Endothelial cell of umbilical vein (primary cell): ENCODE measurements around the gene HDAC9. TPM values are rescaled to one million over a fixed set of nuclear protein-coding genes. Genes with fewer than 3 reads are reported as not detected.

Experiments used
- BruUV-seq: library from RNA; stranded (reverse); fragments of 400-500 nt; replicated peaks from 2 replicates; lab custom pipeline; 2021; lab: Mats Ljungman, UMichigan
- CTCF ChIA-PET: fragments of 300-600, 350-600 bp; sonication (Branson Sonifier 250); formaldehyde crosslinking; loops from one replicate; lab custom pipeline; 2021; ENCODE audit warnings: antibody characterized with exemption, inconsistent platforms; lab: Charles Lee
- POLR2A ChIA-PET: fragments of 300-600, 350-600 bp; sonication (Branson Sonifier 250); formaldehyde crosslinking; loops from one replicate; lab custom pipeline; 2021; ENCODE audit warnings: antibody characterized with exemption, inconsistent platforms; lab: Charles Lee
- DNase-seq: peaks from one replicate; pipeline ENCODE4 v3.0.0-alpha.2; 2011; ENCODE audit warnings: low read depth, low spot score
- FAIRE-seq: peaks from 2 replicates; lab custom pipeline; 2011; peaks lifted over from hg19 to GRCh38; lab: Jason Lieb, UNC
- H2AFZ ChIP-seq: 2 replicates; pipeline ENCODE4 v1.6.0; 2012; ENCODE audit warnings: low read depth, low read length, control low read depth, inconsistent platforms
- H3K27ac ChIP-seq: 2 replicates; pipeline ENCODE4 v1.5.1; 2011; ENCODE audit warnings: low read depth, mild to moderate bottlenecking, control low read depth, low read length, moderate library complexity; ENCODE audit not compliant: insufficient read depth
- H3K27me3 ChIP-seq, 2 experiments: 2 replicates each; pipeline versions ENCODE4 v1.6.0 to v1.6.1; 2011; ENCODE audit warnings: low read length in 2 of 2, mixed read lengths in 1 of 2; ENCODE audit not compliant: control insufficient read depth in 2 of 2, insufficient read depth in 2 of 2
- H3K36me3 ChIP-seq, 2 experiments: 2 replicates in 1 of 2; 3 replicates in 1 of 2; pipeline ENCODE4 v1.5.1; 2011; ENCODE audit warnings: low read length in 2 of 2, mild to moderate bottlenecking in 1 of 2, moderate library complexity in 1 of 2; ENCODE audit not compliant: control insufficient read depth in 2 of 2, insufficient read depth in 2 of 2; ENCODE audit errors: extremely low read depth in 1 of 2
- H3K4me1 ChIP-seq: 3 replicates; pipeline ENCODE4 v1.5.1; 2011; ENCODE audit warnings: mild to moderate bottlenecking, low read length; ENCODE audit not compliant: control insufficient read depth, insufficient read depth; ENCODE audit errors: extremely low read depth
- H3K4me2 ChIP-seq: 2 replicates; pipeline ENCODE4 v1.6.1; 2011; ENCODE audit warnings: low read length, control low read depth, mixed read lengths; ENCODE audit not compliant: insufficient read depth
- H3K4me3 ChIP-seq, 3 experiments: fragments of 200-600 bp in 1 of 3; sonication (generic), shearing (Covaris generic) in 1 of 3; replicated peaks in 1 of 3; 2 replicates each; pipeline ENCODE4 v1.5.1; 2011 to 2016; ENCODE audit warnings: control low read depth in 3 of 3, low read length in 3 of 3, mild to moderate bottlenecking in 2 of 3, inconsistent platforms in 1 of 3, low read depth in 1 of 3, moderate library complexity in 1 of 3; ENCODE audit not compliant: insufficient read depth in 1 of 3
- H3K79me2 ChIP-seq: 2 replicates; pipeline ENCODE4 v1.6.0; 2012; ENCODE audit warnings: low read length, inconsistent platforms; ENCODE audit not compliant: control insufficient read depth, insufficient read depth
- H3K9ac ChIP-seq: replicated peaks from 2 replicates; pipeline ENCODE3; 2011; ENCODE audit warnings: low read length, control low read depth; ENCODE audit not compliant: insufficient read depth; ENCODE audit errors: extremely low read depth
- H3K9me1 ChIP-seq: replicated peaks from 3 replicates; pipeline ENCODE4 v1.6.0; 2011; ENCODE audit warnings: mild to moderate bottlenecking, low read length; ENCODE audit not compliant: control insufficient read depth, insufficient read depth; ENCODE audit errors: extremely low read depth
- H3K9me3 ChIP-seq: replicated peaks from 2 replicates; pipeline ENCODE4 v1.5.1; 2012; ENCODE audit warnings: low read length, inconsistent platforms; ENCODE audit not compliant: control insufficient read depth, insufficient read depth
- H4K20me1 ChIP-seq: replicated peaks from 2 replicates; pipeline ENCODE3; 2011; ENCODE audit warnings: mild to moderate bottlenecking, low read length; ENCODE audit not compliant: control insufficient read depth, insufficient read depth; ENCODE audit errors: extremely low read depth
- CTCF ChIP-seq, 2 donors: IDR thresholded peaks; 1 replicate in 1 of 2; 2 replicates in 1 of 2; pipeline ENCODE4 v1.5.1; 2011; ENCODE audit warnings: low read length in 2 of 2, mild to moderate bottlenecking in 2 of 2, moderate library complexity in 2 of 2, control low read depth in 1 of 2, inconsistent platforms in 1 of 2, low read depth in 1 of 2; ENCODE audit not compliant: insufficient read depth in 1 of 2; ENCODE audit errors: extremely low read depth in 1 of 2
- EZH2 ChIP-seq: IDR thresholded peaks from 2 replicates; pipeline ENCODE4 v1.6.1; 2012; ENCODE audit warnings: borderline replicate concordance, low read depth, mild to moderate bottlenecking, moderate library complexity, low read length, inconsistent platforms; ENCODE audit not compliant: severe bottlenecking
- FOS ChIP-seq: IDR thresholded peaks from 2 replicates; pipeline ENCODE4 v1.6.1; 2011; ENCODE audit warnings: mild to moderate bottlenecking, low read length, moderate library complexity, borderline replicate concordance; ENCODE audit not compliant: insufficient read depth
- GATA2 ChIP-seq: IDR thresholded peaks from 2 replicates; pipeline ENCODE4 v1.7.0; 2011; ENCODE audit warnings: low read depth, mild to moderate bottlenecking, moderate library complexity, mixed read lengths, low read length; ENCODE audit not compliant: insufficient read length, insufficient read depth
- JUN ChIP-seq: IDR thresholded peaks from 2 replicates; pipeline ENCODE4 v1.6.1; 2011; ENCODE audit warnings: borderline replicate concordance, low read depth; ENCODE audit not compliant: insufficient read length, insufficient read depth
- MAX ChIP-seq: IDR thresholded peaks from 2 replicates; pipeline ENCODE4 v1.6.1; 2011; ENCODE audit not compliant: insufficient read depth, insufficient read length
- MYC ChIP-seq: IDR thresholded peaks from one replicate; pipeline ENCODE4 v1.6.1; 2011; ENCODE audit warnings: mild to moderate bottlenecking, low read depth, low read length
- POLR2A ChIP-seq: IDR thresholded peaks from 2 replicates; pipeline ENCODE4 v1.6.1; 2012; ENCODE audit warnings: low read depth, mild to moderate bottlenecking, control low read depth, low read length
- POLR2AphosphoS5 ChIP-seq: IDR thresholded peaks from 2 replicates; pipeline ENCODE4 v1.6.1; 2012; ENCODE audit warnings: low read depth, mild to moderate bottlenecking, control low read depth, low read length, moderate library complexity; ENCODE audit not compliant: insufficient read depth
- dilution Hi-C: fragments of 300-500 bp; cut with MboI; formaldehyde crosslinking; loops from one replicate; pipeline ENCODE4 v1.15.0; 2019; ENCODE audit warnings: low sequenced_read_pairs; ENCODE audit not compliant: extremely low pct_ligation_motif_present
- intact Hi-C: fragments of 100-400 bp; cut with micrococcal nuclease; formaldehyde crosslinking; loops from one replicate; pipeline ENCODE4 v1.10.0; 2022
- polyA plus RNA-seq, 4 experiments: library from polyadenylated mRNA; depleted of rRNA in 3 of 4; stranded (reverse) in 3 of 4; unstranded in 1 of 4; fragments of >200 nt; gene quantifications; 2 replicates each; pipeline versions ENCODE4 v1.2.1 to v1.2.3, GENCODE V29; 2011 to 2012; ENCODE audit warnings: missing spikeins in 1 of 4
- total RNA-seq: library from RNA; stranded (reverse); gene quantifications from 2 replicates; pipeline ENCODE4 v1.2.3, GENCODE V29; 2021

The HDAC9 gene
- total and polyA plus RNA-seq, 2 donors (not counting 3 experiments of a cell fraction or from before 2014, with no cell fraction given), result 1.8 to 11.6 TPM

- intact Hi-C loops, result no loop called here
- Histone ChIP-seq H2AFZ (no peak overlapping the region), H3K4me2 (no peak overlapping the region), H3K9me3 (no peaks in the 10 kb centered on the region), H3K27ac (no peak overlapping the region), H3K36me3 (no peaks in the 10 kb centered on the region), H3K27me3 (no peaks in the 10 kb centered on the region), H3K9me1 (no peaks in the 10 kb centered on the region), H3K4me1 (no peaks in the 10 kb centered on the region), H3K9ac (no peak overlapping the region), H4K20me1 (no peaks in the 10 kb centered on the region), H3K4me3 (no peak overlapping the region), H3K79me2 (no peaks in the 10 kb centered on the region)
- dilution Hi-C loops, result no loop called here
- ChIA-PET CTCF (no interaction called here), POLR2A (no interaction called here)
- DNase-seq (no peak), FAIRE-seq (no peak)
- TF ChIP-seq POLR2AphosphoS5 (no peak), MAX (no peak), FOS (no peak), CTCF (IDR thresholded peaks at IDR 0.05; ENCODE audit: extremely low read depth in 1 of 2, insufficient read depth in 1 of 2, low read depth in 1 of 2, low read length in 2 of 2) (no peak), JUN (no peak), POLR2A (no peak), EZH2 (no peak), GATA2 (no peak), MYC (no peak)
- no TSS peak for BruUV-seq
Observed at GRCh38 chr7:18997477-18998150, 502.1 kb downstream of the HDAC9 start.
